ENCODE measurements around the gene CARD10. TPM values are rescaled to one million over a fixed set of nuclear protein-coding genes. Genes with fewer than 3 reads are reported as not detected.

Gene CARD10
- total RNA-seq, 1 experiment from 2014 or later, result 17.7 TPM

DNA sequence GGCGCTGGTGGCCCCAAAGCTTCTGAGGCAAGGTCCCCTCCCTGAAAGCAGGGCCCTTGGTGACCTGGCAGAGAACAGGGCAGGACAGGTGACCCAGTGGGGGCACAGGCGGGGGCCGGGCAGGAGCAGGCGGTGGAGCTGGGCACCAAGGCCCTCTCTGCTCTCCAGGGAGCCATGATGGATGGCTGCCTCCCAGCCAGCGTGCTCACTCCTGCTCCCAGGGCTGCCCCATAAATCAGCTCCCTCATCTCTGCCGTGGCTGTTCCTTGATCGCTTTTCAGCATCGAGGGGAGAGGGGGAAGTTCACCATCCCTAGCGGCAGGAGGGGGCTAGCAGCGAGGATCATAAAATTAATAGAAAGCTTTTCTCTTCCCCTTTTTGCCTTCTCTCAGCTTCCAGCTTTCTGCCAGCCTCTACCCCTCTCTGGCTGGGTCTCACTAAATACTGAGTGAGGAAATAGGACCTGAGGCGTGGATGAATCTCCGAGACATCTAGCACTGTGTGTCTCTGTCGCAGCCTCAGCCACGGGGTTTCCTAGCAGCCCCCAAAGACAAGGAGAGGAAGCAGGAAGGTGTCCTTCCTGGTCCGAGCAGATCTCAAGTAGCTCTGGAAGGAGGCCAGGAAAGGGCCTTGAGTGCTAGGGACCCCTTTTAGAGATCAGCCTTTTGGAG lies 69.7 kb downstream of the CARD10 start:
- Histone ChIP-seq H4K8ac (replicated peaks; ENCODE audit: insufficient read length, low read depth, low read length) (no peak overlapping the region), H3K18ac (ENCODE audit: insufficient read length, low read depth, low read length) (no peak overlapping the region), H2BK12ac (ENCODE audit: insufficient read length, low read depth, low read length) (no peak overlapping the region), H3K56ac (ENCODE audit: insufficient read length, low read depth, low read length) (no peak overlapping the region), H4K20me1 (ENCODE audit: control insufficient read depth, insufficient read depth, insufficient read length) (no peaks in the 10 kb centered on the region), H2BK20ac (ENCODE audit: low read depth, low read length, poor library complexity, severe bottlenecking) (no peak overlapping the region), H3T11ph (ENCODE audit: low read length) (no peak overlapping the region), H3K27ac (ENCODE audit: insufficient read length, low read depth, low read length) (no peak overlapping the region), H3K4ac (ENCODE audit: low read depth, low read length) (no peak overlapping the region), H2BK5ac (ENCODE audit: insufficient read length, low read length) (no peak overlapping the region), H2BK120ac (ENCODE audit: low read depth, low read length, poor library complexity, severe bottlenecking) (no peak overlapping the region), H3K23me2 (ENCODE audit: insufficient read length, low read depth, low read length, poor library complexity, severe bottlenecking) (no peaks in the 10 kb centered on the region), H3K23ac (ENCODE audit: insufficient read length, low read depth, low read length) (no peak overlapping the region), H2AK5ac (ENCODE audit: insufficient read length, low read length) (no peak overlapping the region), H3K9ac (ENCODE audit: extremely low read depth, insufficient read length, low read length) (no peak overlapping the region), H3K79me2 (ENCODE audit: insufficient read depth, low read length) (no peaks in the 10 kb centered on the region), H3K14ac (ENCODE audit: insufficient read depth, low read length) (no peak overlapping the region; the same call in 1 of the 2 replicates), H4K5ac (ENCODE audit: insufficient read length, low read depth, low read length) (no peak overlapping the region), H2BK15ac (ENCODE audit: low read depth, low read length) (no peak overlapping the region), H2AFZ (ENCODE audit: low read length) (no peak overlapping the region), H3K79me1 (ENCODE audit: insufficient read depth, low read depth, low read length, poor library complexity, severe bottlenecking) (no peaks in the 10 kb centered on the region), H4K91ac (ENCODE audit: insufficient read length, low read depth, low read length) (no peak overlapping the region), H3K9me3 (ENCODE audit: control insufficient read depth, low read depth, low read length) (no peaks in the 10 kb centered on the region), H3K27me3 (ENCODE audit: insufficient read depth, low read length) (no peaks in the 10 kb centered on the region), H3K4me1 (ENCODE audit: insufficient read depth, low read length) (no peaks in the 10 kb centered on the region), H3K4me2 (ENCODE audit: insufficient read depth, insufficient read length, low read length) (no peak overlapping the region)
- Mint-ChIP-seq H3K27ac (no peak overlapping the region), H3K9me3 (peaks cover 2 to 16% of the 10 kb centered on the region in 2 experiments; a peak in 3 of 5 replicates), H3K27me3 (ENCODE audit: low read depth) (peaks cover 16% of the 10 kb centered on the region), H3K4me1 (peaks cover 2 to 15% of the 10 kb centered on the region in 2 experiments; a peak in 3 of 4 replicates), H3K4me3 (no peak overlapping the region), H3K36me3 (ENCODE audit: insufficient read depth in 1 of 3, low read depth in 3 of 3) (peaks cover 0 to 14% (median 0%) of the 10 kb centered on the region in 3 experiments; a peak in 4 of 7 replicates)
- WGBS (ENCODE audit: extremely low coverage, insufficient read length, low lambda C conversion rate), result no CpG with 5 or more reads among the region's 15 CpGs
- DNase-seq, result no peak
- TF ChIP-seq, protein P1, sequence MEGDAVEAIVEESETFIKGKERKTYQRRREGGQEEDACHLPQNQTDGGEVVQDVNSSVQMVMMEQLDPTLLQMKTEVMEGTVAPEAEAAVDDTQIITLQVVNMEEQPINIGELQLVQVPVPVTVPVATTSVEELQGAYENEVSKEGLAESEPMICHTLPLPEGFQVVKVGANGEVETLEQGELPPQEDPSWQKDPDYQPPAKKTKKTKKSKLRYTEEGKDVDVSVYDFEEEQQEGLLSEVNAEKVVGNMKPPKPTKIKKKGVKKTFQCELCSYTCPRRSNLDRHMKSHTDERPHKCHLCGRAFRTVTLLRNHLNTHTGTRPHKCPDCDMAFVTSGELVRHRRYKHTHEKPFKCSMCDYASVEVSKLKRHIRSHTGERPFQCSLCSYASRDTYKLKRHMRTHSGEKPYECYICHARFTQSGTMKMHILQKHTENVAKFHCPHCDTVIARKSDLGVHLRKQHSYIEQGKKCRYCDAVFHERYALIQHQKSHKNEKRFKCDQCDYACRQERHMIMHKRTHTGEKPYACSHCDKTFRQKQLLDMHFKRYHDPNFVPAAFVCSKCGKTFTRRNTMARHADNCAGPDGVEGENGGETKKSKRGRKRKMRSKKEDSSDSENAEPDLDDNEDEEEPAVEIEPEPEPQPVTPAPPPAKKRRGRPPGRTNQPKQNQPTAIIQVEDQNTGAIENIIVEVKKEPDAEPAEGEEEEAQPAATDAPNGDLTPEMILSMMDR (conservative IDR thresholded peaks at IDR 0.05), result no peak
